ENCODE results near the gene PDE11A. TPM values are rescaled to one million over a fixed set of nuclear protein-coding genes. Genes with fewer than 3 reads are reported as not detected.
A peak's percentile ranks its signal among the peaks of the same experiment; 100 is the strongest.

The PDE11A gene
- total RNA-seq, 4 donors from 2014 or later, result 0.37 to 1.2 (median 1.1) TPM; not detected in 1

GRCh38 chr2:177582000-177582399 is 490.6 kb downstream of the PDE11A start:
- 92 to 100% methylated on average over 1 of the region's 1 CpG for WGBS, 2 donors (ENCODE audit: low coverage in 1 of 2)
- intact Hi-C loops (cut with DNase I; ENCODE audit: low total_unique reads), result no loop called here
- no peaks in the 10 kb centered on the region for H3K9me3 ChIP-seq

GRCh38 chr2:177579486-177580036 is 493.0 kb downstream of the PDE11A start:
- Histone ChIP-seq H3K27ac (peak overlapping the region in 3 of 4 donors; percentile 37 to 70 (median 46)), H3K36me3 (no peaks in the 10 kb centered on the region), H3K4me1 (peaks cover 0 to 13% (median 3%) of the 10 kb centered on the region in 4 donors), H3K4me3 (no peak overlapping the region), H3K27me3 (no peaks in the 10 kb centered on the region), H3K9me3 (no peaks in the 10 kb centered on the region)
- WGBS, 2 donors (ENCODE audit: low coverage in 1 of 2), result 50% methylated on average over 3 of the region's 3 CpGs; no CpG with 5 or more reads in 1 of the 2 donors
- intact Hi-C loops (cut with DNase I; ENCODE audit: low total_unique reads) (no loop called here), in situ Hi-C loops (cut with MboI; ENCODE audit: low pct_ligation_motif_present in 1 of 4, low pct_unique_long_range_greater_than_20kb in 1 of 4, low sequenced_read_pairs in 3 of 4) (no loop called here)
- TF ChIP-seq CTCF (IDR thresholded peaks at IDR 0.05) (no peak), POLR2A (IDR thresholded peaks at IDR 0.05) (no peak), EP300 (IDR thresholded peaks at IDR 0.05; ENCODE audit: low read depth) (no peak), POLR2AphosphoS5 (IDR thresholded peaks at IDR 0.05) (peak in 2 of 3 donors; percentile 34 to 64)
- no peak for DNase-seq

More at GRCh38 chr2:177582000-177582399, 490.6 kb downstream of the PDE11A start:
- no peak for DNase-seq
- Histone ChIP-seq H3K27me3 (no peaks in the 10 kb centered on the region), H3K36me3 (no peaks in the 10 kb centered on the region), H3K4me3 (no peak overlapping the region), H3K27ac (no peak overlapping the region), H3K4me1 (peaks cover 0 to 24% (median 6%) of the 10 kb centered on the region in 4 donors)
- TF ChIP-seq EP300 (IDR thresholded peaks at IDR 0.05; ENCODE audit: low read depth) (no peak), CTCF (IDR thresholded peaks at IDR 0.05) (no peak), POLR2AphosphoS5 (IDR thresholded peaks at IDR 0.05) (no peak), POLR2A (IDR thresholded peaks at IDR 0.05) (no peak)
- in situ Hi-C loops (cut with MboI; ENCODE audit: low pct_ligation_motif_present in 1 of 4, low pct_unique_long_range_greater_than_20kb in 1 of 4, low sequenced_read_pairs in 3 of 4), result no loop called here

- Histone ChIP-seq H3K27ac (no peak overlapping the region), H3K27me3 (no peaks in the 10 kb centered on the region), H3K9me3 (no peaks in the 10 kb centered on the region), H3K36me3 (no peaks in the 10 kb centered on the region), H3K4me3 (no peak overlapping the region), H3K4me1 (peaks cover 0 to 13% (median 3%) of the 10 kb centered on the region in 4 donors)
- intact Hi-C loops (cut with DNase I; ENCODE audit: low total_unique reads), result no loop called here
- WGBS, 2 donors (ENCODE audit: low coverage in 1 of 2), result 83 to 84% methylated on average over 3 of the region's 3 CpGs
- in situ Hi-C loops (cut with MboI; ENCODE audit: low pct_ligation_motif_present in 1 of 4, low pct_unique_long_range_greater_than_20kb in 1 of 4, low sequenced_read_pairs in 3 of 4), result no loop called here
- no peak for TF ChIP-seq POLR2AphosphoS5 (IDR thresholded peaks at IDR 0.05)
- no peak for TF ChIP-seq CTCF (IDR thresholded peaks at IDR 0.05)
- TF ChIP-seq EP300 (IDR thresholded peaks at IDR 0.05; ENCODE audit: low read depth), result no peak
- no peak for TF ChIP-seq POLR2A (IDR thresholded peaks at IDR 0.05)
- DNase-seq, result no peak
These were observed 494.1 kb downstream of the PDE11A start for GRCh38 chr2:177578454-177578853.

GRCh38 chr2:177577075-177577474 is 495.5 kb downstream of the PDE11A start:
- no peaks in the 10 kb centered on the region for H3K27me3 ChIP-seq
- WGBS, 2 donors (ENCODE audit: low coverage in 1 of 2), result 79% methylated on average over 1 of the region's 1 CpG; no CpG with 5 or more reads in 1 of the 2 donors
- H3K36me3 ChIP-seq, result no peaks in the 10 kb centered on the region
- H3K27ac ChIP-seq, result no peak overlapping the region
- H3K4me3 ChIP-seq, result no peak overlapping the region
- TF ChIP-seq CTCF (IDR thresholded peaks at IDR 0.05) (no peak), EP300 (IDR thresholded peaks at IDR 0.05; ENCODE audit: low read depth) (no peak), POLR2AphosphoS5 (IDR thresholded peaks at IDR 0.05) (no peak), POLR2A (IDR thresholded peaks at IDR 0.05) (no peak)
- intact Hi-C loops (cut with DNase I; ENCODE audit: low total_unique reads) (no loop called here), in situ Hi-C loops (cut with MboI; ENCODE audit: low pct_ligation_motif_present in 1 of 4, low pct_unique_long_range_greater_than_20kb in 1 of 4, low sequenced_read_pairs in 3 of 4) (no loop called here)
- H3K4me1 ChIP-seq, result peaks cover 0 to 13% (median 3%) of the 10 kb centered on the region in 4 donors
- DNase-seq, result no peak
- no peaks in the 10 kb centered on the region for H3K9me3 ChIP-seq

Data from transverse colon (tissue), 4 donors.